ENCODE measurements around the gene PURB.
"Not testable (repeated sequence)": the region's sequence is repeated elsewhere in the genome, so short reads cannot be mapped to it uniquely, and the experiment has no call there.

Gene PURB

GRCh38 chr7:44891372-44891771 lies 6.0 kb upstream of the PURB start:
- no peak for DNase-seq (ENCODE audit: low spot score)

- DNase-seq (ENCODE audit: low spot score), result no peak
Measured at GRCh38 chr7:44889086-44889781, 3.9 kb upstream of the PURB start.

GRCh38 chr7:44887293-44887692 lies 2.0 kb upstream of the PURB start:
- no peak for DNase-seq (ENCODE audit: low spot score)

GRCh38 chr7:44884621-44885393 lies 523 bp downstream of the PURB start:
- DNase-seq (ENCODE audit: low spot score), result peak; percentile 79

- DNase-seq (ENCODE audit: low spot score), result no peak
Measured at GRCh38 chr7:44883961-44884620, 1.2 kb downstream of the PURB start.

- no peak for DNase-seq (ENCODE audit: low spot score)
Measured at GRCh38 chr7:44882899-44883298, 2.4 kb downstream of the PURB start.

GRCh38 chr7:44881610-44882009 lies 3.7 kb downstream of the PURB start:
- peak; percentile 52 for DNase-seq (ENCODE audit: low spot score)

- DNase-seq (ENCODE audit: low spot score), result no peak
Measured at GRCh38 chr7:44881066-44881600, 4.2 kb downstream of the PURB start.

- DNase-seq (ENCODE audit: low spot score), result no peak
Measured at GRCh38 chr7:44880317-44881018, 4.9 kb downstream of the PURB start.

DNA sequence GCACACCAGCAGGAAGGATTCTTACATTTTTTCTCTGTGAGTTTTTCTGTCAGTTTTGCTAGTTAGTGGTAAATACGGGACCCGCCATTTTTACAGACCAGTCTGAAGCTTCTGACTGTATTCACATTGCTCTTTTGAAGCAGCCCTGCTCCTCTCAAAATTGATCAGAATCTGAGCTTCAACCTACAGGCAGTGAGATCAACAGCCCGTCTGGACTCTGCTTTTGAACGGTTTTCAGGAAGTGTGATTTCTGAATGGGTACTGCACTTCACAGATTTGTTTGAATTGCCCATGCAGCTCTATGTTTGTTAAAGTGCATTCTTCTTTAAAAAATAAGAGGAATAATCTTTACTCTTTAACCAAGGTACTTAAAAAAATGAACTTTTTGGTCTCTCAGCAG lies 8.9 kb downstream of the PURB start:
- no peak for DNase-seq (ENCODE audit: low spot score)

DNA sequence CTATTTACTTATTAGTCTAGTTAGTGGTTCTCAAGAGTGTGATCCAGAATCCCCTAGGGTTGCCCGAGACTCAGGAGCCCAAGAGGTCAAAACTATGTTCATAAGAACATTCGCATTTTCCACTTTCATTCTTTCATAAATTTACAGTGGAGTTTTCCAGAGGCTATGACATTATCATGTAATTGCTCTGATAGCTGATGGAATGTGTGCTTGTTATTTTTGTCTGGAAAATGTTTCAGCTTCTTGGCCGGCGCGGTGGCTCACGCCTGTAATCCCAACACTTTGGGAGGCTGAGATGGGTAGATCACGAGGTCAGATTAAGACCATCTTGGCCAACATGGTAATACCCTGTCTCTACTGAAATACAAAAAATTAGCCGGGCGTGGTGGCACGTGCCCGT lies 10.1 kb downstream of the PURB start:
- DNase-seq (ENCODE audit: low spot score), result no peak

DNA sequence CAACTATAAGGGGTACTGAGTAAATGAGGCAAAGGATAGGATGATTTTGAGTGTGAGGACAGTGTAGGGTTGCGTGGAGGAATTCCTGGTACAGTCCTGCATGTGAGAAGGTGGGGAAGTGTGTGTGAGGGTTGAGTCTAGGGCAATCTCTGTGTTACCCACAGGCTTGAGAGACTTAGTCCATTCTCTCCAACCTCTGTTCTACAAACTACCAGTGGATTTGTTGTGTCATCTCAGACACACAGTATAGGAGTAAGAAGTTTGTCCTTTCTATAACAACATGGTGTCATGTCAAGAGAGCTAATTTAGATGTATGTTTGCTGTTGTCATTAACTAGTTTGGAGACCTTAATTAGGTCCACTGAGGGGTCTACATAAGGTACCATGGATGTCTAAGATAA lies 12.5 kb downstream of the PURB start:
- no peak for DNase-seq (ENCODE audit: low spot score)

DNA sequence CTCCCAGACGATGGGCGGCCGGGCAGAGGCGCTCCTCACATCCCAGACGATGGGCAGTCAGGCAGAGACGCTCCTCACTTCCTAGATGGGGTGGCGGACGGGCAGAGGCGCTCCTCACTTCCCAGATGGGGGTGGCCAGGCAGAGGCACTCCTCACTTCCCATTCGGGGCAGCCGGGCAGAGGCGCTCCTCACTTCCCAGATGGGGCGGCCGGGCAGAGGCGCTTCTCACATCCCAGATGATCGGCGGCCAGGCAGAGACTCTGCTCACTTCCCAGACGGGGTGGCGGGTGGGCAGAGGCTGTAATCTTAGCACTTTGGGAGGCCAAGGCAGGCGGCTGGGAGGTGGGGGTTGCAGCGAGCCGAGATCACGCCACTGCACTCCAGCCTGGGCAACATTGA lies 13.4 kb downstream of the PURB start:
- DNase-seq (ENCODE audit: low spot score), result not testable (repeated sequence)

DNA sequence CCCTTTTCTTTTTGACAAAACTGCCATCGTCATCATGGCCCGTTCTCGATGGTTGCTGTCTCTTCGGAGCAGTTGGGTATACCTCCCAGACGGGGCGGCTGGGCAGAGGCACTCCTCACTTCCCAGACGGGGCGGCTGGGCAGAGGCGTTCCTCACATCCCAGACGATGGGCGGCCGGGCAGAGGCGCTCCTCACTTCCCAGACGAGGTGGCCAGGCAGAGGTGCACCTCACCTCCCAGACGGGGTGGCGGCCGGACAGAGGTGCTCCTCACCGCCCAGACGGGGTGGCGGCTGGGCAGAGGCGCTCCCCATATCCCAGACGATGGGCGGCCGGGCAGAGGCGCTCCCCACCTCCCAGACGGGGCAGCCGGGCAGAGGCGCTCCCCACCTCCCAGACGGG lies 14.6 kb downstream of the PURB start:
- not testable (repeated sequence) for DNase-seq (ENCODE audit: low spot score)

DNA sequence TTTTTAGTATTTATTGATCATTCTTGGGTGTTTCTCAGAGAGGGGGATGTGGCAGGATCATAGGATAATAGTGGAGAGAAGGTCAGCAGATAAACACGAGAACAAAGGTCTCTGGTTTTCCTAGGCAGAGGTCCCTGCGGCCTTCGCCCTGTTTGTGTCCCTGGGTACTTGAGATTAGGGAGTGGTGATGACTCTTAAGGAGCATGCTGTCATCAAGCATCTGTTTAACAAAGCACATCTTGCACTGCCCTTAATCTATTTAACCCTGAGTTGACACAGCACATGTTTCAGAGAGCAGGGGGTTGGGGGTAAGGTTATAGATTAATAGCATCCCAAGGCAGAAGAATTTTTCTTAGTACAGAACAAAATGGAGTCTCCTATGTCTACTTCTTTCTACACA lies 15.0 kb downstream of the PURB start:
- not testable (repeated sequence) for DNase-seq (ENCODE audit: low spot score)

GRCh38 chr7:44867073-44867995 lies 18.0 kb downstream of the PURB start:
- DNase-seq (ENCODE audit: low spot score), result peak; percentile 84

DNA sequence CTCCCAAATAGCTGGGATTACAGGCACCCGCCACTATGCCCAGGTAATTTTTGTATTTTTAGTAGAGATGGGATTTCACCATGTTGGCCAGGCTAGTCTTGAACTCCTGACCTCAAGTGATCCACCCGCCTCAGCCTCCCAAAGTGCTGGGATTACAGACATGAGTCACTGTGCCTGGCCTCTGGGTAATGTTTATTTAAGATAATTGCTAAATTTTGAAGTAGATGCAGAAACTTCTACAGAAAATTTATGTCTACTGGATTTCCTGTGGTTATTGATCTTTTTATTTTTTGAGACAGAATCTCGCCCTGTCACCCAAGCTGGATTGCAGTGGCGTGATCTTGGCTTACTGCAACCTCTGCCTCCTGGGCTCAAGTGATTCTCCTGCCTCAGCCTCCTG lies 23.4 kb downstream of the PURB start:
- not testable (repeated sequence) for DNase-seq (ENCODE audit: low spot score)

- DNase-seq (ENCODE audit: low spot score), result no peak
Measured at GRCh38 chr7:44858161-44858560, 27.2 kb downstream of the PURB start.

DNA sequence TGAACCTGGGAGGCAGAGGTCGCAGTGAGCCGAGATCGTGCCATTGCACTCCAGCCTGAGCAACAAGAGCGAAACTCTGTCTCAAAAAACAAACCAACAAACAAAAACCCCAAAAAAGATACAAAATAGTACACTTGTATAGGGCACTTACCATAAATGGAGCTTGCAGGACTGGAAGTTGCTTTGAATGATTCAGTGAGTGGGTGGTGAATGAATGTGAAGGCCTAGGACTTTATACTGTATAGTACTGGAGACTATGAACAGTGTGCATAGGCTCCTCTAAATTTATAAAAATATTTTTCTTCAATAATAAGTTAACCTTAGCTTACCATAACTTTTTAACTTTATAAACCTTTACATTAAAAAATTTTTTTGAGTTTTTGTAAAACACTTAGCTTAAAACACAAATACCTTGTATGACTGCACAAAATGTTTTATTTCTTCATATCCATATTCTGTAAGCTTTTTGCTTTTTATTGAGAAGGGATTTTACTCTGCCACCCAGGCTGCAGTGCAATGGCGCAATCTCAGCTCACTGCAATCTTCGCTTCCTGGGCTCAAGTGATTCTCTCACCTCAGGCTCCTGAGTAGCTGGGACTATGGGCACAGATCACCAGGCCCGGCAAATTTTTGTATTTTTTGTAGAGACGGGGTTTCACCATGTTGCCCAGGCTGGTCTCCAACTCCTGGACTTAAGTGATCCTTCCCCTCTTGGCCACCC lies 30.5 kb downstream of the PURB start:
- no peak for DNase-seq (ENCODE audit: low spot score)

DNA sequence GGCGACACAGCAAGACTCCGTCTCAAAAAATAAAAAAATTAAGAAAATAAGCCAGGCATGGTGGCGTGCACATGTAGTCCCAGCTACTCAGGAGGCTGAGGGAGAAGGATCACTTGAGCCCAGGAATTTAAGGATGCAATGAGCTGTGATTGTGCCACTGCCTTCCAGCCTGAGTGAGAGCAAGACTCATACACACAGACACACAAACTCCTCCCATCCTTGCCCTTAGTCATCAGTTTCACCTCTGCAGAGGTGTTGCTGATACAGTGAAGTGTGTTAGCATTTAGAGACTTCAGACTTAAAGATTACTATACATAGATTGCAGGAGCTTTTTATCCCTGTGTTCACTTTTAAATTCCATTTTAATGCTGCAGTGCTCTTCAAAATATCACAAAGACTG lies 31.9 kb downstream of the PURB start:
- no peak for DNase-seq (ENCODE audit: low spot score)
